IMR-90 (cell line): ENCODE measurements around the gene MRPS18A. TPM values are rescaled to one million over a fixed set of nuclear protein-coding genes. Genes with fewer than 3 reads are reported as not detected.

Experiments used
- ATAC-seq: fragments of 200-7000 bp; cut with Tn5 transposase; 2 replicates; pipeline ENCODE4 v1.9.1; 2020; ENCODE audit warnings: low read depth, mild to moderate bottlenecking, moderate library complexity
- BruUV-seq: library from RNA; stranded (reverse); fragments of 400-500 nt; replicated peaks from 2 replicates; lab custom pipeline; 2021; lab: Mats Ljungman, UMichigan
- CTCF ChIA-PET: fragments of 300-600 bp; formaldehyde crosslinking; extraction: SDS; loops from one replicate; lab custom pipeline; 2021; ENCODE audit warnings: antibody characterized with exemption; lab: Yijun Ruan, JAX
- POLR2A ChIA-PET: fragments of 300-600 bp; sonication (Branson Sonifier 250); formaldehyde crosslinking; loops from one replicate; lab custom pipeline; 2022; ENCODE audit warnings: antibody characterized with exemption; ENCODE audit not compliant: unreplicated experiment; lab: Charles Lee
- DNase-seq: peaks from one replicate; pipeline ENCODE4 v3.0.0; 2013
- H2AFZ ChIP-seq: replicated peaks from 2 replicates; pipeline ENCODE3; 2013; ENCODE audit warnings: low read length, mild to moderate bottlenecking; ENCODE audit not compliant: poor library complexity
- H2AK5ac ChIP-seq: 2 replicates; pipeline ENCODE4 v1.6.1; 2013; ENCODE audit warnings: low read depth, low read length, inconsistent platforms
- H2AK9ac ChIP-seq: replicated peaks from 2 replicates; pipeline ENCODE3; 2013; ENCODE audit warnings: mild to moderate bottlenecking, low read depth, low read length, moderate library complexity; ENCODE audit not compliant: poor library complexity
- H2BK120ac ChIP-seq: 2 replicates; pipeline ENCODE4 v1.6.1; 2013; ENCODE audit warnings: low read depth, low read length, inconsistent platforms
- H2BK15ac ChIP-seq: 3 replicates; pipeline ENCODE4 v1.6.1; 2013; ENCODE audit warnings: low read depth, low read length, inconsistent platforms
- H2BK20ac ChIP-seq: 2 replicates; pipeline ENCODE4 v1.6.1; 2013; ENCODE audit warnings: low read depth, mild to moderate bottlenecking, inconsistent platforms, low read length, moderate library complexity
- H2BK5ac ChIP-seq: 2 replicates; pipeline ENCODE4 v1.6.1; 2013; ENCODE audit warnings: mild to moderate bottlenecking, low read depth, low read length, inconsistent platforms; ENCODE audit not compliant: poor library complexity, severe bottlenecking
- H3K14ac ChIP-seq: replicated peaks from 2 replicates; pipeline ENCODE4 v1.6.1; 2013; ENCODE audit warnings: low read depth, low read length, inconsistent platforms
- H3K18ac ChIP-seq: 2 replicates; pipeline ENCODE4 v1.6.1; 2013; ENCODE audit warnings: low read depth, low read length, control low read depth
- H3K23ac ChIP-seq: 2 replicates; pipeline ENCODE4 v1.6.1; 2013; ENCODE audit warnings: low read depth, low read length, inconsistent platforms
- H3K27ac ChIP-seq: 2 replicates; pipeline ENCODE4 v1.5.1; 2013; ENCODE audit warnings: mild to moderate bottlenecking, control low read depth, low read length; ENCODE audit not compliant: insufficient read depth
- H3K27me3 ChIP-seq: 2 replicates; pipeline ENCODE4 v1.6.1; 2013; ENCODE audit warnings: low read length; ENCODE audit not compliant: control insufficient read depth, insufficient read depth
- H3K36me3 ChIP-seq: 2 replicates; pipeline ENCODE4 v1.6.1; 2013; ENCODE audit warnings: low read length, mixed read lengths; ENCODE audit not compliant: control insufficient read depth, insufficient read depth
- H3K4ac ChIP-seq: 2 replicates; pipeline ENCODE4 v1.6.1; 2013; ENCODE audit warnings: low read depth, low read length, inconsistent platforms
- H3K4me1 ChIP-seq: 2 replicates; pipeline ENCODE4 v1.6.1; 2013; ENCODE audit warnings: low read length, mixed read lengths; ENCODE audit not compliant: control insufficient read depth, insufficient read depth
- H3K4me2 ChIP-seq: 2 replicates; pipeline ENCODE4 v1.6.1; 2013; ENCODE audit warnings: low read depth, mild to moderate bottlenecking, control low read depth, low read length, moderate library complexity
- H3K4me3 ChIP-seq: 2 replicates; pipeline ENCODE4 v1.5.1; 2013; ENCODE audit warnings: low read depth, mild to moderate bottlenecking, control low read depth, low read length, moderate library complexity; ENCODE audit not compliant: insufficient read depth
- H3K56ac ChIP-seq: 2 replicates; pipeline ENCODE4 v1.6.1; 2013; ENCODE audit warnings: low read length, inconsistent platforms; ENCODE audit not compliant: insufficient read depth; ENCODE audit errors: extremely low read depth
- H3K79me1 ChIP-seq, 2 experiments: 2 replicates each; pipeline ENCODE4 v1.6.1; 2013; ENCODE audit warnings: low read length in 2 of 2, inconsistent platforms in 1 of 2, low read depth in 1 of 2
- H3K9ac ChIP-seq: 2 replicates; pipeline ENCODE4 v1.6.1; 2013; ENCODE audit warnings: low read depth, low read length, control low read depth
- H3K9me1 ChIP-seq: 2 replicates; pipeline ENCODE4 v1.6.1; 2013; ENCODE audit warnings: low read length, inconsistent platforms; ENCODE audit not compliant: insufficient read depth
- H3K9me3 ChIP-seq: 2 replicates; pipeline ENCODE4 v1.6.1; 2013; ENCODE audit warnings: low read length; ENCODE audit not compliant: control insufficient read depth, insufficient read depth
- H4K20me1 ChIP-seq: 2 replicates; pipeline ENCODE4 v1.6.1; 2013; ENCODE audit warnings: low read length, inconsistent platforms; ENCODE audit not compliant: insufficient read depth
- H4K5ac ChIP-seq: 2 replicates; pipeline ENCODE4 v1.6.1; 2013; ENCODE audit warnings: mild to moderate bottlenecking, low read depth, low read length, control low read depth
- H4K8ac ChIP-seq, 2 experiments: 2 replicates each; pipeline ENCODE4 v1.6.1; 2013; ENCODE audit warnings: low read depth in 2 of 2, low read length in 2 of 2, control low read depth in 1 of 2, inconsistent platforms in 1 of 2
- H4K91ac ChIP-seq: 2 replicates; pipeline ENCODE4 v1.6.1; 2013; ENCODE audit warnings: low read depth, low read length, inconsistent platforms; ENCODE audit not compliant: insufficient read depth
- CHD1 ChIP-seq: IDR thresholded peaks from 2 replicates; pipeline ENCODE4 v1.6.1; 2012; ENCODE audit warnings: low read depth, low read length, improper control_type of control experiment
- FOS ChIP-seq: fragments of 150-350 bp; IDR thresholded peaks from 2 replicates; pipeline ENCODE4 v1.6.1; 2016; ENCODE audit warnings: low read depth, low read length
- MAFK ChIP-seq: IDR thresholded peaks from 2 replicates; pipeline ENCODE4 v1.6.1; 2012; ENCODE audit warnings: low read depth, low read length, improper control_type of control experiment
- MAZ ChIP-seq: IDR thresholded peaks from 2 replicates; pipeline ENCODE4 v1.6.1; 2012; ENCODE audit warnings: low read depth, mild to moderate bottlenecking, low read length, improper control_type of control experiment, moderate library complexity, borderline replicate concordance
- NFE2L2 ChIP-seq: fragments of 150-350 bp; IDR thresholded peaks from 2 replicates; pipeline ENCODE4 v1.6.1; 2016; ENCODE audit warnings: low read depth, mild to moderate bottlenecking, low read length
- POLR2A ChIP-seq: IDR thresholded peaks from 2 replicates; pipeline ENCODE4 v1.6.1; 2012; ENCODE audit warnings: mild to moderate bottlenecking, low read depth, low read length
- RAD21 ChIP-seq: IDR thresholded peaks from 2 replicates; pipeline ENCODE4 v1.6.1; 2012; ENCODE audit warnings: low read length, improper control_type of control experiment
- RFX5 ChIP-seq: IDR thresholded peaks from 2 replicates; pipeline ENCODE4 v1.8.0; 2012; ENCODE audit warnings: low read depth, mild to moderate bottlenecking, low read length, moderate library complexity
- WGBS, 2 experiments: methylation state at CpG; one replicate each; pipeline versions ENCODE4 v1.1.5 to v1.1.7; 2013; ENCODE audit warnings: missing lambda C conversion rate in 2 of 2; ENCODE audit not compliant: insufficient read length in 1 of 2; ENCODE audit errors: extremely low coverage in 2 of 2; 5-methylcytosine and 5-hydroxymethylcytosine counted together
- dilution Hi-C: fragments of 300-500 bp; cut with HindIII; formaldehyde crosslinking; loops from one replicate; pipeline ENCODE4 v1.14.3; 2018; ENCODE audit warnings: low sequenced_read_pairs; ENCODE audit not compliant: unreplicated experiment
- in situ Hi-C: fragments of 300-500 bp; cut with MboI; formaldehyde crosslinking; loops from 3 replicates; pipeline ENCODE4 v1.14.3; 2019; ENCODE audit warnings: low sequenced_read_pairs, inconsistent platforms, mixed read lengths
- intact Hi-C: fragments of 100-400 bp; cut with micrococcal nuclease; formaldehyde crosslinking; loops from 2 replicates; pipeline ENCODE4 v1.10.0; 2022
- polyA plus RNA-seq, 3 experiments: library from polyadenylated mRNA; depleted of rRNA; stranded (reverse); fragments of >200 nt; gene quantifications; 2 replicates each; pipeline ENCODE4 v1.2.3, GENCODE V29; 2012; ENCODE audit warnings: low replicate concordance in 1 of 3
- total RNA-seq: library from RNA; depleted of rRNA; stranded (reverse); fragments of >200 nt; gene quantifications from 2 replicates; pipeline ENCODE4 v1.2.3, GENCODE V29; 2012
- TF ChIP-seq, protein P1 (sequence below): fragments of 150-350 bp; IDR thresholded peaks from 2 replicates; pipeline ENCODE4 v1.6.1; 2017; ENCODE audit warnings: mild to moderate bottlenecking, antibody characterized with exemption, low read length, low read depth

The MRPS18A gene
- total and polyA plus RNA-seq, 2 of the 4 experiments (the other 2 are of a cell fraction), result 47.0 to 56.6 TPM

DNA sequence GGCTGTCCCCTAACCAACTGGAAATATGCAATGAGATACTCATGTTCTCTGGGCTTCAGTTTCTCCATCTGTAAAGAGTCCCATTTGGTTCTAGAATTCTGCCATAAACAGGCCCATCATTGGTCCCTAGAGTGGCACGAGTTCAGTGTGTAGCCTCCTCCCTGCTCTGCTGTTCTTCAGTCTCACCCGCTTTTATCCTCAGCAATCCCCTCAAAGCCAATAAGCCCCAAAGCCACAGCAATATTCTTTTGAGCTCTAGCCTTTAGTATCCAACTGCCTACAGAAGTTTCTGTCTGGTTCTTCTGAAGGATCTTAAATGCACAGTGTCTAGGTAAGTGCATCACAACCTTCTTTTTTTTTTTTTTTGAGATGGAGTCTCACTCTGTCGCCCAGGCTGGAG is 9.8 kb upstream of the MRPS18A start:
- in situ Hi-C loops (no loop called here), intact Hi-C loops (no loop called here), dilution Hi-C loops (no loop called here)
- ATAC-seq (no peak), DNase-seq (no peak)
- no peaks in the 10 kb centered on the region for H3K27me3 ChIP-seq
- H2AFZ ChIP-seq, result no peak overlapping the region
- WGBS, 2 experiments, result 100% methylated on average over 1 of the region's 3 CpGs; no CpG with 5 or more reads in 1 of the 2 experiments
- H3K36me3 ChIP-seq, result no peaks in the 10 kb centered on the region
- H2BK20ac ChIP-seq, result no peak overlapping the region
- no peak overlapping the region for H3K4me2 ChIP-seq
- ChIA-PET POLR2A (no interaction called here), CTCF (no interaction called here)
- H3K9me1 ChIP-seq, result peaks cover 10% of the 10 kb centered on the region
- H3K18ac ChIP-seq, result no peak overlapping the region
- H2AK5ac ChIP-seq, result no peak overlapping the region
- no peak overlapping the region for H2AK9ac ChIP-seq
- no peak overlapping the region for H4K91ac ChIP-seq
- H3K4ac ChIP-seq, result no peak overlapping the region
- H3K4me1 ChIP-seq, result peaks cover 23% of the 10 kb centered on the region
- no peak overlapping the region for H3K4me3 ChIP-seq
- no peak overlapping the region for H4K8ac ChIP-seq
- no peak overlapping the region for H3K14ac ChIP-seq
- no peak overlapping the region for H2BK120ac ChIP-seq
- no peak overlapping the region for H3K23ac ChIP-seq
- no peak overlapping the region for H2BK5ac ChIP-seq
- TF ChIP-seq MAFK (no peak), POLR2A (no peak), NFE2L2 (no peak), MAZ (no peak), RAD21 (no peak), FOS (no peak), RFX5 (no peak), CHD1 (no peak)
- TF ChIP-seq, protein P1, sequence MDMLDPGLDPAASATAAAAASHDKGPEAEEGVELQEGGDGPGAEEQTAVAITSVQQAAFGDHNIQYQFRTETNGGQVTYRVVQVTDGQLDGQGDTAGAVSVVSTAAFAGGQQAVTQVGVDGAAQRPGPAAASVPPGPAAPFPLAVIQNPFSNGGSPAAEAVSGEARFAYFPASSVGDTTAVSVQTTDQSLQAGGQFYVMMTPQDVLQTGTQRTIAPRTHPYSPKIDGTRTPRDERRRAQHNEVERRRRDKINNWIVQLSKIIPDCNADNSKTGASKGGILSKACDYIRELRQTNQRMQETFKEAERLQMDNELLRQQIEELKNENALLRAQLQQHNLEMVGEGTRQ, result no peak
- no peak overlapping the region for H3K9ac ChIP-seq
- no peaks in the 10 kb centered on the region for H3K79me1 ChIP-seq
- no peak overlapping the region for H3K27ac ChIP-seq
- no peaks in the 10 kb centered on the region for H4K20me1 ChIP-seq
- no peak overlapping the region for H2BK15ac ChIP-seq
- H3K9me3 ChIP-seq, result no peaks in the 10 kb centered on the region
- H3K56ac ChIP-seq, result no peak overlapping the region
- BruUV-seq, result no TSS peak
- no peak overlapping the region for H4K5ac ChIP-seq
